GM10847 (cell line): Measurements from ENCODE around the gene C17orf113.

ENCODE experiments used
- POLR2A ChIP-seq: IDR thresholded peaks from 2 replicates; pipeline ENCODE4 v1.6.1; 2011; ENCODE audit not compliant: insufficient read length; ENCODE audit errors: extremely low read depth

Gene C17orf113

GRCh38 chr17:42058063-42058462 lies 7.7 kb upstream of the C17orf113 start:
- TF ChIP-seq POLR2A = no peak

GRCh38 chr17:42056635-42057034 lies 6.2 kb upstream of the C17orf113 start:
- TF ChIP-seq POLR2A = no peak

- no peak for TF ChIP-seq POLR2A
Measured at GRCh38 chr17:42055496-42055895, 5.1 kb upstream of the C17orf113 start.

DNA sequence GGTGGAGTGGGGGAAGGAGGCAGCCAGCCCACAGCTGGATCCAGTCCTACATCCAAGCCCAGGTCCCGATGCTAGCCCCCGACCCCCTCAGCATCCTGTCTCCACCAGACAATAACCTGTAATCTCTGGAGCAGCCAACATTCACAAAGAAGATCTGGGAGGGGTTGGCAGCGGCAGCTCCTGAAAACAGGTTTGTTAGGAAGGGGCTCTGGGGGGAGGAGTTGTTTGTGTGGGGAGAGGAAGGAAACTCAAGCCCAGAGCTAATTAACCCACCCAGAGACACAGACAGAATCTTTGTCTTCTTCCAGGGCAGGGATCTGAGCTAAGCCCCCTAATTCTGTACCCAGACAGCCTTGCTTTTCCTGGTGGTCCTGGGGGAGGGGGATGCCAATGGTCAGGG lies 4.6 kb upstream of the C17orf113 start:
- no peak for TF ChIP-seq POLR2A

- no peak for TF ChIP-seq POLR2A
Measured at GRCh38 chr17:42053731-42054500, 3.5 kb upstream of the C17orf113 start.

GRCh38 chr17:42052346-42052877 lies 2.0 kb upstream of the C17orf113 start:
- no peak for TF ChIP-seq POLR2A

DNA sequence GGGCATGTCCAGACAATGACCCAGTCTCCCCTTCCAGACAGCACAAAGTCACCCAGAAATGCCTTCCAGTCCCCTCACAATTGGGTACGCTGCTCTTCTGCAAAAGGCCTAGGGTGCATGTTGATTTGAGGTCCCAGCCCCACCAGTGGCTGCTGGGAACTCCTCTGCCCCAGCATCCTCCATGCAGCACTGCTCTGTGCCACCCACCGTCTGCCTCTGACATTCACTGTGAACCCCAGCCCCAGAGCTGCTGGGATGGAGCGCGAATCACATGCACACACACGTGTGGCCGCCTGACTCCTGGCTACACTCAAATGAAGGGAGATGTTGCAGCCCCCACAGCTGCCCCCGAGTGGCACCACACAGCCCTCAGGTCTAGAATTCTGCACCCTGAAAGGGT lies 1.2 kb upstream of the C17orf113 start:
- TF ChIP-seq POLR2A = no peak

DNA sequence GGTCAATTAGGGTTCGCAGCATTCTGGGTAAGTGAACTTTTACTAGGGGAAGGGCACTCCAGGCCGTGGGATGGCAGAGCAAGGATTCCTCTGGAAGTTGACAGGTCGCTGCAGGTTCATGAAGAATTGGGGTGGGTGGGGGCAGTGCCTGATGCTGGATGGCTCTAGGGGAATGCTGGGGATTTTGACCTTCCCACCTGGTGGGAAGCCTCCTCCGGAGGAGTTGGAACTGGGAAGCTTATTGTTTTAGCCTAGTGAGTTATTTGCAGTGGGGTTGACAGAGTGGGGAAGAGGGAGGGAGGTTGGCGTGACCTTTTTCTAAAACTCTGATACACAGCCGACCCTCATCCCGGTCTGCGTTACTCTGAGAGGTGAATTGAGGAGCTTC lies 606 bp upstream of the C17orf113 start:
- TF ChIP-seq POLR2A = no peak

- no peak for TF ChIP-seq POLR2A
Measured at GRCh38 chr17:42049834-42050392, 488 bp downstream of the C17orf113 start.

- TF ChIP-seq POLR2A = no peak
Measured at GRCh38 chr17:42047343-42047742, 3.1 kb downstream of the C17orf113 start.

DNA sequence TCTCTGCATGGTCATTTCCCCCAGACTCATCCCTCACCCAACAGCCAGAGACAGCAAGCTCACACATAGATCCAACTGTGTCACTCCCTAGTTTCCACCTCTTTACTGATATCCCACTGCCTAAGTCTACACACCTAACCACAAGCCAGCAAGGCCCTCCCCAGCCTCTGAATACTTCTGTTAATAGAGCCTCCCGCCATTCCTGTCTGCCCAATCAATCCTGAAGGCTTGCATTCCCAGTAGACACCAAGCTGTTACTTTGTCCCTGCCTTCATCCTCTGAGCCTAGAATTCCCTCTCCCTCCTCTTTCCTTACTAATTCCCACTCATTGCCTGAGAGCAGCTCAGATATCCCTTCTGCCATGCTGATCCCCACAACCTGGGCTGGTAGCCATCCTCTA lies 4.7 kb downstream of the C17orf113 start:
- no peak for TF ChIP-seq POLR2A

DNA sequence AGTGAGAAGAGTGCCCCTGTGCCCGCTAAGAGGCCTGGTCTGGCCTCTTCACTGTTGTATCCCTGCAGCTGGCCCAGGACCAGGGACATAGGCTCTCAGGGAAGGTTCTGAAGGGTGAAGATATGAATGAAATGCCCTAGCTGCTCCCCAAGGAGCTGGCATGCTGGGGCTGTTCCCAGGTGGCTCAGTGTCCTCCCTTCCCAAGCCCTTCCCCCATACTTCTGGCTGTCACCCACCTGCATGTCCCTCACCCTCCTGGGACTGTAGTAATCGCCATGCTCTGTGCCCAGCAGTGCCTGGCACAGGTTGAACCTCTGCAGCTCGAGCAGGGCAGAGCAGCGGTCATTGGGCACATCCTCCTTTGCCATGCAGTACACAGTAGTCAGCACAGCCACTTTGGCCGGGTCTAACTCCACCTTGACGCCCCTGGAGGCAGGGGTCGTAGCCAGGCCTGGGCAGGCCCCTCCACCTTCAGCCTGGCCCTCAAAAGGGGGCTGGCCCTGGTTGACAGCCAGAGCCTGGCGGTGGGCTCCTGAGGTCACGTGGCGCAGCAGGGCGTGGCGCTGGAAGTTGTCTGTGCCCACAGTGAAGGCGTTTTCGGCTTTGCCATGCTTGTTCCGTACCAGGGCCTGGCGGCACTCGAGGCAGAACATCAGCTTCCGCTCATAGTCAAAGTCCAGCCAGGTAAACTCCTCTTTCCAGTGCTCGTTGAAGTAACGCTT lies 7.6 kb downstream of the C17orf113 start:
- TF ChIP-seq POLR2A = no peak

- TF ChIP-seq POLR2A = no peak
Measured at GRCh38 chr17:42041619-42042018, 8.8 kb downstream of the C17orf113 start.

DNA sequence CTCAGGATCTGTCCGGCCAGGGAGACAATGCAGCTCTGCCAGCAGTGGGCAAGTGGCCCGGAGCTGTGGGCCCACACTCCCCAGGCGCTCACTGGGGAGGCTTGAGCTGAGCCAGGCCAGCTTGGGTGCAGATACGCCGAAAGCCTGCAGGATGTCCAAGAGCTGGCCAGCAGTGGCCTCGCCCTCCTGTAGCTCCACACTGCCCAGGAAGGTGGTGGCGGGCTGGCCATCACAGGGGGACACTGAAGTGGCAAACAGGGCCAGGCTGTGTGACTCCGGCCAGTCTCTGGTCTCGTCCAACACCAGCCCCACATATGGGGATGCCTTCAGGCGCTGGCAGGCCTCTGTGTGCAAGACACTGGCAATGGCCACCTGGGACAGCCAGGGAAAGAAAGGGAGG lies 9.6 kb downstream of the C17orf113 start:
- TF ChIP-seq POLR2A = no peak

DNA sequence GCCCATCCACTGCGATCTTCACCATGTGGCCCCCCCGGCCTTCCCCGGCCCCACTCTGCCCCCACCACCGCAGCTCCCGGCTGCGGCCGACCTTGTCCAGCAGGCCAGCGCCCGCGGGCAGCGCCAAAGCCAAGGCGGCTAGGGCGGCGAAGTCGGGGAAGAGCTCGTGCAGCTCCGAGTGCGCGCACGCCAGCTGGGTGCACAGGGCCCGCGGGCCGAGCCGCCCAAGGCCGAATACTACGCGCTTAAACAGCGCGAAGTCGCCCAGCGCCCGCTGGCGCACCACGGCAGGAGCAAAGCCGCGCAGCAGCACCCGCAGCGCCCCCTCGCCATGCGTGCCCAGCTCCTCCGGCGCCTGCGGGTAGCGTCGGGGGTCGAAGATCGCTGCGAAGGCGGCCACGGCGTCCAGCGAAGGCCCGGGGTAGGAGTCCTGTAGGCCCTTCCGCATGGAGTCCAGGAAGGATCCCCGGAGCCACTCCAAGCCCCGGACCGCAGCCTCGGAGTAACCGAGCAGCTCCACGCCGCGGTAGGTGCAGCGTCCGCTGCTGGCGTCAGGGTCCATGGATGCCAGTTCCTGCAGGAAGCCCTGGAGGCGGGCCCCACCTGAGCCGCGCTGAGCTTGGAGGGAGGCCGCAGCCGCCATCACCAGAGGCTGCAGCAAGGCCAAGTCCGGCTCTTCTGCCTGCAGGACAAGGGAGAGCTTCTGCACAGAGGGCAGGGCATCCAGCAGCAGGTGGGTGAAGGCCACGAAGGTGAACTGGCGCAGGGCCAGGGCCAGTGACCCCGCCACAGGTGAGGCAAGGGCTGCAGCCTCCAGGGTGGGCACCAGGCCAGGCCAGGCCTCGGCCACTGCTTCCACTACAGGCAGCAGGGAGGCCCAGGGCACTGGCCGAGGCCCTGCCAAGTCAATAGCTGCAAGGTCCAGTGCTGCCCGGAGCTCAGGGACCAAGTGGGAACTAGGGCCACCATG lies 10.3 kb downstream of the C17orf113 start:
- no peak for TF ChIP-seq POLR2A
